ENCODE measurements around the gene MYOD1.

Gene MYOD1

GRCh38 chr11:17719028-17719937 is at the start of gene MYOD1:
Gene MYOD1 (plus strand): TSS chr11:17719571. CDS start chr11:17719783, 212 bp downstream.
- no peak for DNase-seq (ENCODE audit: low spot score)

- no peak for DNase-seq (ENCODE audit: low spot score)
Observed at GRCh38 chr11:17672469-17672868, 46.9 kb upstream of the MYOD1 start.

DNA sequence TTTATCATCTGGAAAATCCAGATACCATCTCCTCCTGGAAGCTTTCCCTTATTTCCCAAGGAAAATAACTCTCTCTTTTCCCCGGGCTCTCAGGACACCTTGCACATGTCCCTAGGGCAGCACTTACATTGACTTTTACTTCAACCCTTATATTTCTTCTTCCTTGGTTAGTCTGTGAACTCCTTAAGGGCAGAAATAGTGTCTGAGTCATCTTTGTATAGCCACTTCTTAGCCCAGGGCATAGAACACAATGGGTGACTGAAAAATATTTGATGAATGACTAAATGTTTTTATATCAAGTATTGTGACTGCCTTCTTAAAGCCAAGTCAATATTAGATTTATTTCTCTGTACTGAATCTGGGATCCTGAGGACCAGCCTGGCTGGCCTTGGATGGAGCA is 45.4 kb upstream of the MYOD1 start:
- DNase-seq (ENCODE audit: low spot score), result no peak

GRCh38 chr11:17682848-17683247 is 36.5 kb upstream of the MYOD1 start:
- DNase-seq (ENCODE audit: low spot score), result no peak

DNA sequence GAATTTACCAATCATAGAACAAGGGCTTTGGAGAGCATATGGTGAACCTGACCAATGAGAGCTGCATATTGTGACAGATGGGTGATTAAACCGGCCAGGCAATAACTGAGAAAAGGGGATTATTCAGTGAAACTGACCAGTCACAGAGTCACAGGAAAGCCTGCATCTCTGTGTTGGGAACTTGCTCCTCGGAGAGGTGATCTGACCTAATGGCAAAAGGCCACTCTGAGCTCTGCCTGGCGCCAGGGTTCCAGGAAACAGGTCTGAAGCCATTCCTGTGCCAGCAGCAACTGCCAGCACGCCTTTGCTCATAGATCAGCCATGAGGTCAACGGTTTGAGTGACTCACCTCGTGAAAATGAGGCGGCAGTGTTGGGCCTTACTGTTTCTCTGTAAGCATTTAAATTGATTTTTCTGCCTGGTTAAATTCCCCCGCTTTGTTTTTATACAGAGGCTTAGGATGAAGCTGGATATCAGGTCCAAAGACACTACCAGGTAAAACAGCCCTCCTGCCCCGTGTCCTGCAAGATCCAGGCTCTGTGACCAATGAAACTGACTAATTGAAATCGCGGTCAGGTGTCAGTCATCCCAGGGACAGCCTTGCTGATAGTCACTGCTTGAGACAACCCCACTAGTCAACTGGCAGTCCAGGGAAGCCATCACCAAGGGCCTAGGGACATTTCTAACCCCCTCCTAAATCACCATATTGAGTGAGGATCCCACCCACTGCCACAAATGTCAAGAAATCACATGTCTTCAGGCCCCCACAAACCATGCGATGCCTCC is 35.8 kb upstream of the MYOD1 start:
- DNase-seq (ENCODE audit: low spot score), result no peak

DNA sequence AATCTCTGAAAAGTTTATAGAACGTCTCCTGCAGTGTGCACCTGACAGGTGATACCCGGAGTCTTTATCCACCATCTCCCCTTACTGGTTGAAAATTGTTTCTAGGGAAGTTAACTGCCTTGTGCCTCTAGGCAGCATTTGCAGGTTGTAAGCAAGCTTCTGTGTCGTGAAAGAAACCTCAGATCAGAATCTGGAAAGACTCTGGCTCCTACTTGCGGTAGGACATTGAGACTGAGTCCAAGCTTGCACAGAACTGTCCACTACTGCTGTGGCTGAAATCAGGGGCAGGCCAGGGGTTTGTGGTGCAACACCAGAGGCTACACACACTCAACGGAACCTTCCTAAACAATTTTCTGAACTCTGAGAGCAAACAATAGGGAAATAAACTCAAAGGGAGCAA is 34.8 kb upstream of the MYOD1 start:
- DNase-seq (ENCODE audit: low spot score), result no peak

GRCh38 chr11:17686231-17686980 is 33.0 kb upstream of the MYOD1 start:
- DNase-seq (ENCODE audit: low spot score), result no peak

GRCh38 chr11:17687946-17688670 is 31.3 kb upstream of the MYOD1 start:
- DNase-seq (ENCODE audit: low spot score), result no peak

- DNase-seq (ENCODE audit: low spot score), result no peak
Observed at GRCh38 chr11:17691550-17691949, 27.8 kb upstream of the MYOD1 start.

GRCh38 chr11:17691976-17692375 is 27.4 kb upstream of the MYOD1 start:
- no peak for DNase-seq (ENCODE audit: low spot score)

- no peak for DNase-seq (ENCODE audit: low spot score)
Observed at GRCh38 chr11:17692931-17693330, 26.4 kb upstream of the MYOD1 start.

DNA sequence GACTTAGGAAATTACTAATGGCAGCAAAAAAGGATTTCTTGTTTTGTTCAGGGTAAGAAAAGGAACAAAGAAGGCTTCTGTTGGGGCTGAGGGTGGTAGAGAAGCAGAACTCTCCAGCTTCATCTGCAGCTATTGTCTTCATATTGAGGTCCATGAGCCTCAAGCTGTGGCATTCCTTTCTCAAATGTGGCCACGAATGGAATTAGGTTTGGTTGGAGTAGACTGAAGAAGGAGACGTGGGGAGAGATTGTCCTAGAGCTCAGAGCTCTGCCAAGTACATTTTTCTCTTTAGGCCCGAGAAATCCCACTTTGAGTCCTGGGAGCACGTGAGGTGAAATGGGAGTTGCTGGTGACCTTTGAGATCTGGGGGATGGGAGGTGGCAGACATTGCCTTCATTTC is 25.8 kb upstream of the MYOD1 start:
- no peak for DNase-seq (ENCODE audit: low spot score)

- no peak for DNase-seq (ENCODE audit: low spot score)
Observed at GRCh38 chr11:17694494-17695110, 24.8 kb upstream of the MYOD1 start.

DNA sequence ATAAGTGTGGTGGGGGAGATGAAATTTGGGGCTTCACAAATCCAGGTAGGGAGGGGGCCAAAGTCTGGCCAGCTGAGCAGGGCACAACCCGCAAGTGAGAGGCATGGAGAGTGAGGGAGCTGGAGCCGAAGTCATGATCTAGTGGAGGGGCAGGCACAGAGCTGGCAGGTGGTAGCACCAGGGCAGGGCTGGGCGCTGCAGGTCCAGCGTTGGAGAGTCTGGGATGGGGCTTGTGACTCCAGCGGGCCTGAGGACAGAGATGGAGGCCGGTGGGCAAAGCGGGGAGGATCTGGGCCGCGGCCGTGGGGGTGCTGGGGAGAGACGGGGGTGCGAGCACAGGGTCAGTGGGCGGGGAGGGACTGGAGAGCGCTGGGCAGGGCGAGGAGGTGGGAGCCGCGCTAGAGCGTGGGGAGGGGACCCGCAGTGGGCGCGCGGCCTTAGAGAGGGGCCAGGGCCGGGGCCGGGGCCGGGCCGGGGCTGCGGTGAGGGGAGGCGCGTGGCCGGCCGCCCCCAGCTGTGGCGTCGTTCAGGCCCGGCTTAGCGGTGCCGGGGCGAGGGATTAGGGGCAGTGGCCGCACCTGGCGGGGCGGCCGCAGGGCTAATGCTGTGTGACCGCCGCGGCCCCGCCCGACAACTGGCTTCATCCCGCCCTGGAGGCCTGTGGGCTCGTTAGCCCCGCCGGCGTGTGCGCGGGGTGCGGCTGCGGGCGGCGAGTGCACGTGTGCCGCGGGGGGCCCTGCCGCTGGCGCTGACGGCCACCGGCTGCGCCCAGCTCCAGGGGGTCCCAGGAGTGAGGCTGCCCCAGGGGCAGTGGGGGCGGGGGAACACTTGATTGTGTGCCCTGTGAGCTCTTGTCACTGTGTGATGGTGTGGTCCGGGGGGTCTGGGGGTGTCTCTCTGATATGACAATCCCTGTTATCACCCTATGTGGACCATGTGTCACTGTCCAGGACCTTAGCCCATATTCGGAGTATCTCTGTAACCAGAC is 23.6 kb upstream of the MYOD1 start:
- DNase-seq (ENCODE audit: low spot score), result no peak

GRCh38 chr11:17696741-17697140 is 22.6 kb upstream of the MYOD1 start:
- no peak for DNase-seq (ENCODE audit: low spot score)

GRCh38 chr11:17697175-17697949 is 22.0 kb upstream of the MYOD1 start:
- DNase-seq (ENCODE audit: low spot score), result no peak

- DNase-seq (ENCODE audit: low spot score), result peak; percentile 49
Observed at GRCh38 chr11:17699147-17700114, 19.9 kb upstream of the MYOD1 start.

GRCh38 chr11:17700991-17701390 is 18.4 kb upstream of the MYOD1 start:
- no peak for DNase-seq (ENCODE audit: low spot score)
